HCT116 (cell line): ENCODE results near the gene UPK3A. TPM values are rescaled to one million over a fixed set of nuclear protein-coding genes. Genes with fewer than 3 reads are reported as not detected.

Experiments
- ATAC-seq: fragments of 200-7000 bp; cut with Tn5 transposase; 2 replicates; pipeline ENCODE4 v1.9.1; 2020; ENCODE audit warnings: mild to moderate bottlenecking, moderate library complexity
- BruUV-seq: library from RNA; stranded (reverse); fragments of 400-500 nt; replicated peaks from 2 replicates; lab custom pipeline; 2021; lab: Mats Ljungman, UMichigan
- CTCF ChIA-PET: fragments of 300-600 bp; sonication (Branson Sonifier 250); formaldehyde crosslinking; loops from one replicate; lab custom pipeline; 2021; ENCODE audit warnings: antibody characterized with exemption; lab: Charles Lee
- POLR2A ChIA-PET: fragments of 300-600, 350-600 bp; sonication (Branson Sonifier 250); formaldehyde crosslinking; loops from one replicate; lab custom pipeline; 2021; ENCODE audit warnings: antibody characterized with exemption; lab: Charles Lee
- RAD21 ChIA-PET, 2 experiments: fragments of 300-600 bp; sonication (Branson Sonifier 250); formaldehyde crosslinking; loops; one replicate each; lab custom pipeline; 2023; ENCODE audit warnings: low total read pairs in 2 of 2; ENCODE audit not compliant: uncharacterized antibody in 2 of 2, unreplicated experiment in 2 of 2, low non-redundant PET in 1 of 2; lab: Charles Lee
- DNase-seq: peaks from one replicate; pipeline ENCODE4 v3.0.0-alpha.2; 2010; ENCODE audit warnings: low read depth, low spot score
- H2AFZ ChIP-seq: fragments of 200-600 bp; shearing (Covaris generic), sonication (generic); 2 replicates; pipeline ENCODE4 v1.6.1; 2017; ENCODE audit warnings: low read depth, mixed run types, mixed read lengths, antibody characterized with exemption, low read length; ENCODE audit not compliant: poor library complexity, severe bottlenecking
- H3K27ac ChIP-seq: 2 replicates; pipeline ENCODE4 v1.5.1; 2012; ENCODE audit warnings: low read depth, low read length
- H3K27me3 ChIP-seq: fragments of 200-600 bp; sonication (generic); 2 replicates; pipeline ENCODE4 v1.6.1; 2016; ENCODE audit warnings: mixed run types, low read length, mixed read lengths; ENCODE audit not compliant: insufficient read depth
- H3K36me3 ChIP-seq, 2 experiments: fragments of 200-500 bp in 1 of 2; fragments of 200-600 bp in 1 of 2; sonication (Bioruptor generic) in 1 of 2; sonication (generic) in 1 of 2; 2 replicates each; pipeline versions ENCODE4 v1.5.1 to v1.6.1; 2014 to 2016; ENCODE audit warnings: low read length in 2 of 2, inconsistent platforms in 1 of 2, mixed read lengths in 1 of 2, mixed run types in 1 of 2; ENCODE audit not compliant: insufficient read depth in 2 of 2, control insufficient read depth in 1 of 2
- H3K4me1 ChIP-seq, 2 experiments: fragments of 200-600 bp in 1 of 2; sonication (generic) in 1 of 2; 2 replicates each; pipeline versions ENCODE4 v1.5.1 to v1.6.1; 2012 to 2017; ENCODE audit warnings: low read length in 2 of 2, inconsistent platforms in 1 of 2, mild to moderate bottlenecking in 1 of 2, mixed read lengths in 1 of 2, mixed run types in 1 of 2, moderate library complexity in 1 of 2; ENCODE audit not compliant: insufficient read depth in 2 of 2, control insufficient read depth in 1 of 2
- H3K4me2 ChIP-seq: fragments of 200-600 bp; sonication (generic); 2 replicates; pipeline ENCODE4 v1.6.1; 2017; ENCODE audit warnings: mixed run types, low read length, mixed read lengths
- H3K4me3 ChIP-seq, 2 experiments: fragments of 200-600 bp in 1 of 2; sonication (generic) in 1 of 2; replicated peaks in 1 of 2; 2 replicates each; pipeline ENCODE4 v1.5.1; 2011 to 2016; ENCODE audit warnings: low read length in 2 of 2, control low read depth in 1 of 2, low read depth in 1 of 2, mild to moderate bottlenecking in 1 of 2, mixed read lengths in 1 of 2, mixed run types in 1 of 2
- H3K79me2 ChIP-seq: fragments of 200-600 bp; sonication (generic); 2 replicates; pipeline ENCODE4 v1.6.1; 2017; ENCODE audit warnings: mild to moderate bottlenecking, mixed run types, low read length, moderate library complexity, mixed read lengths; ENCODE audit not compliant: insufficient read depth
- H3K9ac ChIP-seq: fragments of 200-600 bp; sonication (generic); 2 replicates; pipeline ENCODE4 v1.6.1; 2016; ENCODE audit warnings: low read length, mixed read lengths
- H3K9me2 ChIP-seq: fragments of 200-600 bp; sonication (generic), shearing (Covaris generic); 2 replicates; pipeline ENCODE4 v1.6.1; 2017; ENCODE audit warnings: mixed run types, mild to moderate bottlenecking, moderate library complexity; ENCODE audit not compliant: insufficient read depth
- H3K9me3 ChIP-seq, 2 experiments: fragments of 200-500 bp in 1 of 2; fragments of 200-600 bp in 1 of 2; sonication (Bioruptor generic) in 1 of 2; sonication (generic) in 1 of 2; 2 replicates each; pipeline ENCODE4 v1.6.1; 2014 to 2017; ENCODE audit warnings: low read length in 2 of 2, mixed read lengths in 2 of 2, inconsistent platforms in 1 of 2, low read depth in 1 of 2, mild to moderate bottlenecking in 1 of 2, mixed run types in 1 of 2, moderate library complexity in 1 of 2; ENCODE audit not compliant: control insufficient read depth in 1 of 2, insufficient read depth in 1 of 2
- H4K20me1 ChIP-seq: fragments of 200-600 bp; sonication (generic), shearing (Covaris generic); 2 replicates; pipeline ENCODE4 v1.6.1; 2017; ENCODE audit warnings: mixed run types, mild to moderate bottlenecking, moderate library complexity; ENCODE audit not compliant: insufficient read depth
- EGR1 ChIP-seq: IDR thresholded peaks from 2 replicates; pipeline ENCODE4 v1.6.1; 2012; ENCODE audit warnings: low read depth
- ELF1 ChIP-seq: IDR thresholded peaks from 2 replicates; pipeline ENCODE4 v1.6.1; 2012; ENCODE audit warnings: low read depth, borderline replicate concordance
- EZH2 ChIP-seq: fragments of 200-600 bp; sonication (generic); IDR thresholded peaks from 2 replicates; pipeline ENCODE4 v1.6.1; 2017; ENCODE audit warnings: antibody characterized with exemption, mixed run types
- EZH2phosphoT487 ChIP-seq: fragments of 200-600 bp; IDR thresholded peaks from 2 replicates; pipeline ENCODE4 v1.6.1; 2018; ENCODE audit warnings: antibody characterized with exemption, borderline replicate concordance
- FOSL1 ChIP-seq: IDR thresholded peaks from 2 replicates; pipeline ENCODE4 v1.6.1; 2012; ENCODE audit warnings: low read depth
- POLR2A ChIP-seq: IDR thresholded peaks from 2 replicates; pipeline ENCODE4 v1.7.0; 2011; ENCODE audit warnings: borderline replicate concordance; ENCODE audit not compliant: insufficient read depth, insufficient read length; ENCODE audit errors: extremely low read depth
- RAD21 ChIP-seq: IDR thresholded peaks from 2 replicates; pipeline ENCODE4 v1.6.1; 2012; ENCODE audit warnings: low read depth, mild to moderate bottlenecking
- SIN3A ChIP-seq: IDR thresholded peaks from 2 replicates; pipeline ENCODE4 v1.6.1; 2012; ENCODE audit warnings: low read depth
- SP1 ChIP-seq: IDR thresholded peaks from 2 replicates; pipeline ENCODE4 v1.6.1; 2012; ENCODE audit warnings: low read depth
- TCF7L2 ChIP-seq: IDR thresholded peaks from 2 replicates; pipeline ENCODE4 v1.7.0; 2011; ENCODE audit warnings: borderline replicate concordance, inconsistent platforms; ENCODE audit not compliant: insufficient read depth, insufficient read length; ENCODE audit errors: extremely low read depth
- YY1 ChIP-seq: IDR thresholded peaks from 2 replicates; pipeline ENCODE4 v1.6.1; 2011; ENCODE audit warnings: low read length, low read depth, moderate library complexity, mild to moderate bottlenecking; ENCODE audit not compliant: insufficient replicate concordance; ENCODE audit errors: extremely low read depth
- ZNF274 ChIP-seq: fragments of 200-500 bp; sonication (Bioruptor generic); IDR thresholded peaks from 2 replicates; pipeline ENCODE4 v1.6.1; 2014; ENCODE audit warnings: mild to moderate bottlenecking, low read depth, low read length, inconsistent platforms
- intact Hi-C: fragments of 100-400 bp; cut with micrococcal nuclease; formaldehyde crosslinking; loops from 2 replicates; pipeline ENCODE4 v1.10.0; 2022
- total RNA-seq: library from RNA; stranded (reverse); gene quantifications from one replicate; pipeline ENCODE4 v1.2.1, GENCODE V29; 2021; ENCODE audit not compliant: unreplicated experiment
- TF ChIP-seq, protein P1 (sequence below): IDR thresholded peaks from 2 replicates; pipeline ENCODE4 v1.6.1; 2012
- TF ChIP-seq, protein P2 (sequence below): IDR thresholded peaks from 2 replicates; pipeline ENCODE4 v1.6.1; 2012
- TF ChIP-seq, protein P3 (sequence below): IDR thresholded peaks from 2 replicates; pipeline ENCODE4 v1.6.1; 2012; ENCODE audit warnings: low read depth

UPK3A gene
- total RNA-seq, 1 experiment from 2014 or later: not detected

DNA sequence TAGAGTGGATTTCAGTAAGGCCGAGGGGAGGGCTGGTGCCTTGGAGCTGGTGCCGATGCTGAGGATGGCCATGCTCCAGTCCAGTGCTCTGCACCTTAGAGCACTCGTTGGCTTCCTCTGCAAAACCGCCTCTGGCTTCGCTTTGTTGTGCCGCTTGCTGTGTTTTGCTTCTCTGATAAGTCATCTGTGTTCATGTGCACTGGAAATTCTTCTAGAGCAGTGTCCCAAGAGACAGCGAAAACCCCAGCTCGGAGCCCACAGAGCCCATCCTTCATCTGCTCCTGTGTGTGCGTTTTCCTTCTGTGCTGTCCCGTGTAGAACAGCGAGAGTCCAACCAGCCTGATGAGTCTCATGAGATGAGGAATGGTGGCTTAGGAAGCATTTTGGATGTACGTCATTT is 37.1 kb downstream of the UPK3A start:
- no peak for ATAC-seq

More for the DNA sequence above, 37.1 kb downstream of the UPK3A start:
- BruUV-seq: no TSS peak
- Histone ChIP-seq H3K9ac (no peak overlapping the region), H3K9me3 (no peaks in the 10 kb centered on the region), H3K27ac (no peak overlapping the region), H3K9me2 (no peaks in the 10 kb centered on the region), H3K36me3 (peaks cover 21 to 26% of the 10 kb centered on the region in 2 experiments; a peak in 3 of 4 replicates), H3K27me3 (no peaks in the 10 kb centered on the region), H2AFZ (no peak overlapping the region), H3K79me2 (peaks cover 74% of the 10 kb centered on the region), H4K20me1 (no peaks in the 10 kb centered on the region; the same call in 1 of the 2 replicates), H3K4me3 (no peak overlapping the region), H3K4me1 (peaks cover 4% of the 10 kb centered on the region in 2 experiments; a peak in 2 of 4 replicates), H3K4me2 (no peak overlapping the region)
- POLR2A ChIA-PET: no interaction called here
- RAD21 ChIA-PET: no interaction called here
- CTCF ChIA-PET: no interaction called here
- DNase-seq: no peak
- TF ChIP-seq, protein P1, sequence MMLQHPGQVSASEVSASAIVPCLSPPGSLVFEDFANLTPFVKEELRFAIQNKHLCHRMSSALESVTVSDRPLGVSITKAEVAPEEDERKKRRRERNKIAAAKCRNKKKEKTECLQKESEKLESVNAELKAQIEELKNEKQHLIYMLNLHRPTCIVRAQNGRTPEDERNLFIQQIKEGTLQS: no peak
- TF ChIP-seq POLR2A (no peak), FOSL1 (no peak), YY1 (no peak), RAD21 (no peak), EGR1 (no peak), EZH2phosphoT487 (no peak), SIN3A (no peak), SP1 (no peak), EZH2 (no peak), TCF7L2 (no peak), ZNF274 (no peak), ELF1 (no peak)
- TF ChIP-seq, protein P2, sequence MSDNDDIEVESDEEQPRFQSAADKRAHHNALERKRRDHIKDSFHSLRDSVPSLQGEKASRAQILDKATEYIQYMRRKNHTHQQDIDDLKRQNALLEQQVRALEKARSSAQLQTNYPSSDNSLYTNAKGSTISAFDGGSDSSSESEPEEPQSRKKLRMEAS: no peak
- TF ChIP-seq, protein P3, sequence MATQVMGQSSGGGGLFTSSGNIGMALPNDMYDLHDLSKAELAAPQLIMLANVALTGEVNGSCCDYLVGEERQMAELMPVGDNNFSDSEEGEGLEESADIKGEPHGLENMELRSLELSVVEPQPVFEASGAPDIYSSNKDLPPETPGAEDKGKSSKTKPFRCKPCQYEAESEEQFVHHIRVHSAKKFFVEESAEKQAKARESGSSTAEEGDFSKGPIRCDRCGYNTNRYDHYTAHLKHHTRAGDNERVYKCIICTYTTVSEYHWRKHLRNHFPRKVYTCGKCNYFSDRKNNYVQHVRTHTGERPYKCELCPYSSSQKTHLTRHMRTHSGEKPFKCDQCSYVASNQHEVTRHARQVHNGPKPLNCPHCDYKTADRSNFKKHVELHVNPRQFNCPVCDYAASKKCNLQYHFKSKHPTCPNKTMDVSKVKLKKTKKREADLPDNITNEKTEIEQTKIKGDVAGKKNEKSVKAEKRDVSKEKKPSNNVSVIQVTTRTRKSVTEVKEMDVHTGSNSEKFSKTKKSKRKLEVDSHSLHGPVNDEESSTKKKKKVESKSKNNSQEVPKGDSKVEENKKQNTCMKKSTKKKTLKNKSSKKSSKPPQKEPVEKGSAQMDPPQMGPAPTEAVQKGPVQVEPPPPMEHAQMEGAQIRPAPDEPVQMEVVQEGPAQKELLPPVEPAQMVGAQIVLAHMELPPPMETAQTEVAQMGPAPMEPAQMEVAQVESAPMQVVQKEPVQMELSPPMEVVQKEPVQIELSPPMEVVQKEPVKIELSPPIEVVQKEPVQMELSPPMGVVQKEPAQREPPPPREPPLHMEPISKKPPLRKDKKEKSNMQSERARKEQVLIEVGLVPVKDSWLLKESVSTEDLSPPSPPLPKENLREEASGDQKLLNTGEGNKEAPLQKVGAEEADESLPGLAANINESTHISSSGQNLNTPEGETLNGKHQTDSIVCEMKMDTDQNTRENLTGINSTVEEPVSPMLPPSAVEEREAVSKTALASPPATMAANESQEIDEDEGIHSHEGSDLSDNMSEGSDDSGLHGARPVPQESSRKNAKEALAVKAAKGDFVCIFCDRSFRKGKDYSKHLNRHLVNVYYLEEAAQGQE: no peak
- intact Hi-C loops: no loop called here
